H9 (cell line): Measurements from ENCODE around the gene PTPA. TPM values are rescaled to one million over a fixed set of nuclear protein-coding genes. Genes with fewer than 3 reads are reported as not detected.

ENCODE experiments used
- DNase-seq: peaks from one replicate; pipeline ENCODE4 v3.0.0-alpha.2; 2017
- H2AFZ ChIP-seq: one replicate; pipeline ENCODE4 v1.6.1; 2013; ENCODE audit warnings: mild to moderate bottlenecking, low read length, control low read depth, moderate library complexity
- H2AK5ac ChIP-seq: 2 replicates; pipeline ENCODE4 v1.6.1; 2013; ENCODE audit warnings: low read length, control low read depth, mixed read lengths; ENCODE audit not compliant: insufficient read length
- H2BK120ac ChIP-seq: one replicate; pipeline ENCODE4 v1.6.1; 2013; ENCODE audit warnings: low read depth, mild to moderate bottlenecking, low read length, control low read depth, inconsistent platforms; ENCODE audit not compliant: poor library complexity, severe bottlenecking
- H2BK12ac ChIP-seq: 2 replicates; pipeline ENCODE4 v1.6.1; 2013; ENCODE audit warnings: low read length, control low read depth, mixed read lengths, low read depth; ENCODE audit not compliant: insufficient read length
- H2BK15ac ChIP-seq: 2 replicates; pipeline ENCODE4 v1.6.1; 2013; ENCODE audit warnings: low read depth, low read length, control low read depth
- H2BK20ac ChIP-seq: one replicate; pipeline ENCODE4 v1.6.1; 2013; ENCODE audit warnings: low read depth, mild to moderate bottlenecking, low read length, control low read depth, inconsistent platforms; ENCODE audit not compliant: poor library complexity, severe bottlenecking
- H2BK5ac ChIP-seq: 2 replicates; pipeline ENCODE4 v1.6.1; 2013; ENCODE audit warnings: low read length, control low read depth, mixed read lengths; ENCODE audit not compliant: insufficient read length
- H3K14ac ChIP-seq: 2 replicates; pipeline ENCODE4 v1.6.1; 2013; ENCODE audit warnings: low read length, control low read depth; ENCODE audit not compliant: insufficient read depth
- H3K18ac ChIP-seq: 2 replicates; pipeline ENCODE4 v1.6.1; 2013; ENCODE audit warnings: low read depth, mild to moderate bottlenecking, mixed read lengths, low read length, control low read depth; ENCODE audit not compliant: insufficient read length
- H3K23ac ChIP-seq: 2 replicates; pipeline ENCODE4 v1.6.1; 2013; ENCODE audit warnings: low read length, control low read depth, mixed read lengths, low read depth; ENCODE audit not compliant: insufficient read length
- H3K23me2 ChIP-seq: 2 replicates; pipeline ENCODE4 v1.6.1; 2013; ENCODE audit warnings: low read depth, mild to moderate bottlenecking, mixed read lengths, low read length, control low read depth; ENCODE audit not compliant: insufficient read length, poor library complexity, severe bottlenecking
- H3K27ac ChIP-seq: 2 replicates; pipeline ENCODE4 v1.5.1; 2013; ENCODE audit warnings: low read length, control low read depth, mixed read lengths, low read depth; ENCODE audit not compliant: insufficient read length
- H3K27me3 ChIP-seq: 2 replicates; pipeline ENCODE4 v1.6.1; 2013; ENCODE audit warnings: low read length, control low read depth, inconsistent platforms; ENCODE audit not compliant: insufficient read depth
- H3K4ac ChIP-seq: 2 replicates; pipeline ENCODE4 v1.6.1; 2013; ENCODE audit warnings: low read depth, mild to moderate bottlenecking, control low read depth, inconsistent platforms, low read length, moderate library complexity
- H3K4me1 ChIP-seq: 2 replicates; pipeline ENCODE4 v1.6.1; 2013; ENCODE audit warnings: low read length, control low read depth, inconsistent platforms; ENCODE audit not compliant: insufficient read depth
- H3K4me2 ChIP-seq: 2 replicates; pipeline ENCODE4 v1.6.1; 2013; ENCODE audit warnings: low read length, control low read depth, mixed read lengths; ENCODE audit not compliant: insufficient read length, insufficient read depth
- H3K56ac ChIP-seq: 2 replicates; pipeline ENCODE4 v1.6.1; 2013; ENCODE audit warnings: low read depth, mild to moderate bottlenecking, mixed read lengths, low read length, control low read depth; ENCODE audit not compliant: insufficient read length
- H3K79me1 ChIP-seq: 2 replicates; pipeline ENCODE4 v1.6.1; 2013; ENCODE audit warnings: low read depth, mild to moderate bottlenecking, moderate library complexity, low read length, control low read depth, inconsistent platforms; ENCODE audit not compliant: insufficient read depth, poor library complexity, severe bottlenecking
- H3K79me2 ChIP-seq: 2 replicates; pipeline ENCODE4 v1.6.1; 2013; ENCODE audit warnings: low read length, control low read depth, inconsistent platforms; ENCODE audit not compliant: insufficient read depth
- H3K9ac ChIP-seq: 2 replicates; pipeline ENCODE4 v1.6.1; 2013; ENCODE audit warnings: low read length, control low read depth, mixed read lengths; ENCODE audit not compliant: insufficient read length; ENCODE audit errors: extremely low read depth
- H3K9me3 ChIP-seq: one replicate; pipeline ENCODE4 v1.6.1; 2013; ENCODE audit warnings: low read depth, low read length, inconsistent platforms; ENCODE audit not compliant: control insufficient read depth
- H3T11ph ChIP-seq: one replicate; pipeline ENCODE4 v1.6.1; 2013; ENCODE audit warnings: mild to moderate bottlenecking, low read length, control low read depth, inconsistent platforms
- H4K20me1 ChIP-seq: one replicate; pipeline ENCODE4 v1.6.1; 2013; ENCODE audit not compliant: control insufficient read depth, insufficient read length, insufficient read depth
- H4K5ac ChIP-seq: 2 replicates; pipeline ENCODE4 v1.6.1; 2013; ENCODE audit warnings: low read depth, mild to moderate bottlenecking, mixed read lengths, low read length, control low read depth; ENCODE audit not compliant: insufficient read length
- H4K8ac ChIP-seq: replicated peaks from 2 replicates; pipeline ENCODE4 v1.6.1; 2013; ENCODE audit warnings: low read length, control low read depth, mixed read lengths, low read depth; ENCODE audit not compliant: insufficient read length
- H4K91ac ChIP-seq: 2 replicates; pipeline ENCODE4 v1.6.1; 2013; ENCODE audit warnings: low read depth, mild to moderate bottlenecking, moderate library complexity, mixed read lengths, low read length, control low read depth; ENCODE audit not compliant: insufficient read length
- H3K27ac Mint-ChIP-seq, 3 experiments: 2 replicates in 2 of 3; 3 replicates in 1 of 3; pipeline ENCODE4 v1.8.0; 2020 to 2021; ENCODE audit warnings: mixed read lengths in 3 of 3, mild to moderate bottlenecking in 1 of 3, moderate library complexity in 1 of 3
- H3K27me3 Mint-ChIP-seq: 2 replicates; pipeline ENCODE4 v1.8.0; 2021; ENCODE audit warnings: low read depth, mild to moderate bottlenecking, moderate library complexity, mixed read lengths
- H3K36me3 Mint-ChIP-seq, 3 experiments: 2 replicates in 2 of 3; 3 replicates in 1 of 3; pipeline ENCODE4 v1.8.0; 2020 to 2021; ENCODE audit warnings: low read depth in 3 of 3, mixed read lengths in 3 of 3; ENCODE audit not compliant: insufficient read depth in 1 of 3
- H3K4me1 Mint-ChIP-seq, 2 experiments: 2 replicates each; pipeline ENCODE4 v1.8.0; 2020; ENCODE audit warnings: mixed read lengths in 2 of 2
- H3K4me3 Mint-ChIP-seq, 2 experiments: 2 replicates in 1 of 2; 3 replicates in 1 of 2; pipeline ENCODE4 v1.8.0; 2020 to 2021; ENCODE audit warnings: mild to moderate bottlenecking in 2 of 2, mixed read lengths in 2 of 2, moderate library complexity in 1 of 2
- H3K9me3 Mint-ChIP-seq, 2 experiments: 2 replicates in 1 of 2; 3 replicates in 1 of 2; pipeline ENCODE4 v1.8.0; 2020; ENCODE audit warnings: mild to moderate bottlenecking in 2 of 2, mixed read lengths in 2 of 2, moderate library complexity in 1 of 2
- WGBS: extraction: QIAGEN DNeasy Blood & Tissue Kit; methylation state at CpG from one replicate; pipeline ENCODE4 v1.1.7; 2013; ENCODE audit warnings: missing lambda C conversion rate, low lambda C conversion rate, mixed read lengths; ENCODE audit not compliant: insufficient read length; ENCODE audit errors: extremely low coverage; 5-methylcytosine and 5-hydroxymethylcytosine counted together
- total RNA-seq: library from RNA; stranded (reverse); gene quantifications from 2 replicates; pipeline ENCODE4 v1.2.1, GENCODE V29; 2021
- TF ChIP-seq, protein P1 (sequence below): fragments of 200-600 bp; sonication (generic); conservative IDR thresholded peaks from 3 replicates; pipeline ENCODE4 v1.8.0; 2021; ENCODE audit warnings: antibody characterized with exemption, mild to moderate bottlenecking

The PTPA gene
- total RNA-seq, 1 experiment from 2014 or later, result 145 TPM

DNA sequence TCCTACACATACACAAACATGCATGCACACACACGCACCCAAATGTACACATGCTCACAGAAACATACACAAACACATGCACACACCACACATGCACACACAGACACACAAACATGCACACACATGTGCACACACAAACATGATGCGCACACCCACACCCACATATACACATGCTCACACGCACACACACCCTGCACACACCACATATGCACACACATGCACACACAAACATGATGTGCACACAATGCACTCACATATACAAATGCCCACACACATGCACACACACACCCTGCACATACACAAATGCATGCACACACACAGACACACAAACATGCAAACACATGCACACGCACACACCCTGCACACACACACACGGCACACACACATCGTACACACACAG is 74.2 kb downstream of the PTPA start:
- Histone ChIP-seq H4K5ac (no peak overlapping the region), H3K79me2 (no peaks in the 10 kb centered on the region), H2BK120ac (no peak overlapping the region), H3T11ph (no peak overlapping the region), H3K27me3 (peaks cover 34% of the 10 kb centered on the region), H3K27ac (no peak overlapping the region), H3K4me1 (no peaks in the 10 kb centered on the region), H3K18ac (no peak overlapping the region), H2BK15ac (no peak overlapping the region), H2AK5ac (no peak overlapping the region), H3K4ac (no peak overlapping the region), H3K56ac (no peak overlapping the region), H3K4me2 (no peak overlapping the region), H2BK5ac (no peak overlapping the region), H2AFZ (no peak overlapping the region), H2BK20ac (no peak overlapping the region), H3K79me1 (no peaks in the 10 kb centered on the region), H3K9ac (no peak overlapping the region), H3K14ac (no peak overlapping the region), H4K91ac (no peak overlapping the region), H4K20me1 (no peaks in the 10 kb centered on the region), H2BK12ac (no peak overlapping the region), H4K8ac (no peak overlapping the region), H3K23ac (no peak overlapping the region), H3K9me3 (no peaks in the 10 kb centered on the region), H3K23me2 (no peaks in the 10 kb centered on the region)
- Mint-ChIP-seq H3K36me3 (no peaks in the 10 kb centered on the region; a peak in 1 of 7 replicates), H3K27me3 (peaks cover 100% of the 10 kb centered on the region), H3K4me1 (peaks cover 7 to 13% of the 10 kb centered on the region in 2 experiments), H3K4me3 (peak overlapping the region in 1 of 2 experiments; percentile 15; a peak in 1 of 5 replicates), H3K9me3 (peaks cover 3% of the 10 kb centered on the region in 2 experiments; a peak in 2 of 5 replicates), H3K27ac (no peak overlapping the region; a peak in 1 of 7 replicates)
- TF ChIP-seq, protein P1, sequence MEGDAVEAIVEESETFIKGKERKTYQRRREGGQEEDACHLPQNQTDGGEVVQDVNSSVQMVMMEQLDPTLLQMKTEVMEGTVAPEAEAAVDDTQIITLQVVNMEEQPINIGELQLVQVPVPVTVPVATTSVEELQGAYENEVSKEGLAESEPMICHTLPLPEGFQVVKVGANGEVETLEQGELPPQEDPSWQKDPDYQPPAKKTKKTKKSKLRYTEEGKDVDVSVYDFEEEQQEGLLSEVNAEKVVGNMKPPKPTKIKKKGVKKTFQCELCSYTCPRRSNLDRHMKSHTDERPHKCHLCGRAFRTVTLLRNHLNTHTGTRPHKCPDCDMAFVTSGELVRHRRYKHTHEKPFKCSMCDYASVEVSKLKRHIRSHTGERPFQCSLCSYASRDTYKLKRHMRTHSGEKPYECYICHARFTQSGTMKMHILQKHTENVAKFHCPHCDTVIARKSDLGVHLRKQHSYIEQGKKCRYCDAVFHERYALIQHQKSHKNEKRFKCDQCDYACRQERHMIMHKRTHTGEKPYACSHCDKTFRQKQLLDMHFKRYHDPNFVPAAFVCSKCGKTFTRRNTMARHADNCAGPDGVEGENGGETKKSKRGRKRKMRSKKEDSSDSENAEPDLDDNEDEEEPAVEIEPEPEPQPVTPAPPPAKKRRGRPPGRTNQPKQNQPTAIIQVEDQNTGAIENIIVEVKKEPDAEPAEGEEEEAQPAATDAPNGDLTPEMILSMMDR, result no peak
- WGBS, result no CpG with 5 or more reads among the region's 6 CpGs
- no peak for DNase-seq
